HL-60/S4 treated with retinoic acid at 250 ng/mL for 4 days and 3 days (cell line): ENCODE measurements around the gene STXBP6.

Experiments used
- in situ Hi-C: fragments of 300-500 bp; cut with MboI; formaldehyde crosslinking; loops from 2 replicates; pipeline ENCODE4 v1.7.0; 2022; ENCODE audit warnings: low sequenced_read_pairs

STXBP6 gene

GRCh38 chr14:24921903-24922302 lies 128.0 kb downstream of the STXBP6 start:
- in situ Hi-C loops = no loop called here

GRCh38 chr14:24920265-24921075 lies 129.5 kb downstream of the STXBP6 start:
- in situ Hi-C loops = no loop called here

- in situ Hi-C loops = no loop called here
These were observed 131.1 kb downstream of the STXBP6 start for GRCh38 chr14:24918822-24919221.

DNA sequence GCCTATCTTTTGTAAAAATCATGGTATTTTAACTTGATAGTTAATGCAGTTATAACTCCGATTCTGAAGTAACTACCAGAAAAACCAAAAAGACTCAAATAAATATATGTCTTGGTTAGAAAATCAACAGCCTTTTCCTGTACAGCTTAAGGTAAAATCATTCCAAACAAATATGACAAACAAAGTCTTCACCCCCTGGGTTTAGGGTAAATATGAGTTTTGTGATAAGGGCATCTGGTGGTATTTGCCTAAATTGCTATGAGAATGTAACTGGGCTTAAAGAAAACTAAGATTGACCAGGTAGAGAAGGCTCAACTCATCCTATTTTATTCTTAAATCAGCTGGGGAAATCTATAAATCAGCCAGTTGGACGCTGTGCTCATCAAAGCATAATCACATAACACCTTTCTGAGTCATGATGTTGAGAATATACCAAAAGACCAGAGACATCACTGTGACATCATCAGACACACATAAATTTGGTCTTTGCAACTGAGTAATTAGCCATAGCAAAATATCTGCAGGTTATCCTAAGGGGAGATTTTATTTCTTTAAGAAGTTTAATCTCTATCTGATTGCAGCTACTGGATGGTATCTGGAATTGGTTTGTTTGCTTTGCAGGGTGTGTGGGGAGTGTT lies 133.9 kb downstream of the STXBP6 start:
- in situ Hi-C loops = no loop called here

DNA sequence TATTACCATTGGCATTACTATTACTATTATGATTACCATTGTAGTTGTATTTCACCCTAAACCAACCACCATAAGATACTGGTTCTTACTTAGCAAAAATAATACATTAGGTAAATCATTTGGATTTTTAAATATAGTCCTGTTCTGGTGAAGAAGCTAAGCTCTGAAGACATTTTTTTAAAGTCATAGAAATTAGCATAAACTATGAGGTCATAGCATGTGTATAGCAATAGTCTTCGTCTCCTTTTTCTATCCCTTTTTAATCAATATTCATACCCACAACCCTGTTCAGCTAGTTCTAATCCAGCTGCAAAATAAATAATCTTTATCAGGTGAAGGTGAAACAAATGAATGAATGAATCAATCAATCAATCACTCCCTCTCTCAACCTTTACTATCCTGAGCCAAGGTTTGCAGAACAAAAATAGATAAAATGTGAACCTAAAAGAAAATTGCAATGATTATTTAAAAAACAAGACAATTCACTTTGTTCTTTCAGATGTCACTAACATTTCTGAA lies 134.5 kb downstream of the STXBP6 start:
- in situ Hi-C loops = no loop called here

- in situ Hi-C loops = no loop called here
These were observed 136.2 kb downstream of the STXBP6 start for GRCh38 chr14:24913746-24914145.

GRCh38 chr14:24913021-24913420 lies 136.9 kb downstream of the STXBP6 start:
- in situ Hi-C loops = no loop called here

GRCh38 chr14:24911324-24912109 lies 138.4 kb downstream of the STXBP6 start:
- in situ Hi-C loops = no loop called here

- in situ Hi-C loops = no loop called here
These were observed 139.4 kb downstream of the STXBP6 start for GRCh38 chr14:24910408-24910986.

- in situ Hi-C loops = no loop called here
These were observed 140.2 kb downstream of the STXBP6 start for GRCh38 chr14:24909523-24910302.

DNA sequence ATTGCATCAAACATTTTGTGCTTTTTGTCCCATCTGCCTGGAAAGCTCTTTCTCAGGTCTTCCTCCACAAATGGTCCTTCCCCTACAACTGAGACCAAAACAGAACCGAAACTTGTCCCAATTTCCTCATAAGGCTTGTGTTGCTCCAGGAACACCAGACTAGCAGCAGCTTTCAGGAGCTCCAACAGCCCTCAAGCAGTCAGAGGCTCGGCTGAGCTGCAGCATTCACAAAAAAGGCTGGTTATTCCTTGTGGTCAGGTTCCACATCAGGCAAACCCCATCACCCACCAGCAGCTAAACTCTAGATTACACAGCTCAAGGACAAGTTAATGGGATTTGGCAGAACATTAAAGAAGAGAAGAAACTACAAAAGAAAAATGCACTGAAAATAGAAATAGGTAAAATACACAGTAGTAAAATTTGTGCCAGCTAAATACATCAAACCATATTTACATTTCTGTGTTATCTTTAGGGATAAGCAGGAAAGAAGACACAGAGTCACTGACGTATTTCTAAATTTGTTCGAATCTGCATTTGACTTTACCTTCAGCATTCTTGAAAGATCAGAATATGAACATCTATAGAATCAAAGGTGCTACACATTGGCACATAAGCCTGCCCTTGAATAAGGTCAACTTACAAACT lies 141.2 kb downstream of the STXBP6 start:
- in situ Hi-C loops = no loop called here

GRCh38 chr14:24904533-24904932 lies 145.4 kb downstream of the STXBP6 start:
- in situ Hi-C loops = no loop called here

GRCh38 chr14:24903337-24903736 lies 146.6 kb downstream of the STXBP6 start:
- in situ Hi-C loops = no loop called here

- in situ Hi-C loops = no loop called here
These were observed 149.5 kb downstream of the STXBP6 start for GRCh38 chr14:24900269-24901100.

DNA sequence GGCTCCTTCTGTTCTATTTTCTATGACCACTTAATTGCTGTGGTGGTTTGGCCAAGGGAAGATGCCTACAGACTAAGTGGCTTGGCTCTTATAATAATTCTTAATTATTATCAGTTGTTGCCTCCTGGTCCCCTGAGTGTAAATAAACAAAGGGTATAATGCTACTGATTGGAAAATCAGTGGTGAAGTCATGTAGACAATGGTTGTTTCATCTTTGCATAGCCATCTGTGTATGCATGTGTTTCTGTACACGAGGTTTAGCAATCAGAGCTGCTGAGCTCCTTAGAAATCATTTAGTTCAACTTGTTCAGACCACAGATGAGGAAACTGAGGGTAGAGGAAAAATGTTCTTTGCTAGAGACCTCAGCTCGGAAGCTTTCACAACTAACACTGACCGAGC lies 152.2 kb downstream of the STXBP6 start:
- in situ Hi-C loops = no loop called here

GRCh38 chr14:24895622-24896021 lies 154.3 kb downstream of the STXBP6 start:
- in situ Hi-C loops = no loop called here

- in situ Hi-C loops = no loop called here
These were observed 154.7 kb downstream of the STXBP6 start for GRCh38 chr14:24895243-24895583.

DNA sequence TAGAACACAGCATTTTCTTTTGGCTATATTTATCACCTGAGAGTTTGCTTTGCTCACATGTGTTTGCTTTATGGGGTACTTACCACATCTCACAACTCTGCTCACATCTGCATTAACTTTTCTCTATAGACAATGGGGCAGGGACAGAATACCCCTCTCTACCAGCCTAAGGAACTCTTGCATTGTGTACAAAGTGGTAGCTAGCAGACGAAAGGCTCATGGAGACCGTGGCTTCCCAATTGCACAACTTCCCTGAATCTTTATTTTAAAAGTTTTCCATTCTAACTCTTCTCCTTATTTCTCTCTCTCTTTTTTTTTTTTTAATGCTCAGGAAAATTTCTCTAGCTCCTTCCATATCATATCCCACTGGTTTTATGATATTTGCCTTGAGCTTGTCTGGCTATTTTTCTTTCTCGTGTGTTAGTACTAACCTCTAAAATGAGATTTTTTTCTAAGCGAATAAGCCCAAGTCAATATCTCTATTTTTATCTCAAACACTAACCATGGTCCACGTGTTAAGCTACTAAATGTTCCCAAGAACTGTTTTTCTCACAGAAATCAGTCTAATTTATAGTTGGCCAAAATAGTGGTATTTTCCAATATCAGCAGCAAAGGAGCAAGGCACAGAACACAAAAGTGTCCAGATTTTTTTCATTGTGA lies 155.2 kb downstream of the STXBP6 start:
- in situ Hi-C loops = no loop called here
